ENCODE results near the gene AEBP1. TPM values are rescaled to one million over a fixed set of nuclear protein-coding genes. Genes with fewer than 3 reads are reported as not detected.

The AEBP1 gene
- total RNA-seq, 1 experiment from 2014 or later = 45.8 TPM

DNA sequence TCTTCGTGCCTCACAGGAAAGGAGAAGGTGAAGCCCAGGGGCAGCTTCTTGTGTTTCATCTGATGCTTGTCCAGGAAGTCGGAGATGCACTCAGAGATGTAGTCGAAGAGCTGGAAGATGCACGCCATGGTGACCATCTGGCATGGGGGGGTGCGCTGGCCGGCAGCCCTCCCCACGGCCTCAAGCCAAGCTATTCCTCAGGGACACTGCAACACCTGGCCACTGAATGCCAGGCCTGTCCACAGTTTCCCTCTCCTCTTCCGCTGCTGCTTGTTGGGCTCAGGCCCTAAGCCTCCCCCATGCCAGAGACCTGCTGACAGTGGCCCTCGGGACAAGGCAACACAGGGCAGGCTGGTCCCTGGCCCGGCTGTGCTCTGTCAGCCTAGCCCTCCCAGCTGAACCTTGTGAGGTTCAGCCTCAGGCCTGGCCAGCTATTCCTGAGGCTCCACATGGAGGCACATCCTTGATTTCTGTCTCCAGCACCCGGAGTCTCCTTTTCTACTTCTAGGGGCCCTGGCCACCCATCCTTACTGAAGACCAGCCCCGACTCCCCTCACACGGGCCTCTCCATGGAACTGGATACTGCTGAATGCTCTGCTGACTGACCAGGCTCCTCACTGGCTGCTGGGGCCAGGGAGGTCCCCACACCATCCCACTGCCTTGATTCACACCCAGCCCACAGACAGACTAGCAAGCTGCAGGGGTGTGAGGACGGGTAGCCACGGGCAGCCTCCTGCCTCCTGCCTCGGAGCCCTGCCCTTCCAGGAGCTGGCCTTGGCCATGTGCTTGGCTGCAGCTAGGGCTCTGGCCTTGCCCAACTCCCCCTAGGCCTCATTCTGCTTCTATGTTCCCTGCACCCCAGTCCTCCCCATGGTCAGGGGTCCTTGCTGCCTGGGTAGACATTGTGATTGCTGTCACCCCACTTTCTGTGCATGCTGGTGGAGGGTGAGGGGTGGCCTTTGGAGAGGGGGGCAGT is 47.1 kb downstream of the AEBP1 start:
- H3K4me3 ChIP-seq = no peak overlapping the region
- no peaks in the 10 kb centered on the region for H3K36me3 ChIP-seq
- DNase-seq = no peak
- no peaks in the 10 kb centered on the region for H3K27me3 ChIP-seq
- no peaks in the 10 kb centered on the region for H3K9me3 ChIP-seq

DNA sequence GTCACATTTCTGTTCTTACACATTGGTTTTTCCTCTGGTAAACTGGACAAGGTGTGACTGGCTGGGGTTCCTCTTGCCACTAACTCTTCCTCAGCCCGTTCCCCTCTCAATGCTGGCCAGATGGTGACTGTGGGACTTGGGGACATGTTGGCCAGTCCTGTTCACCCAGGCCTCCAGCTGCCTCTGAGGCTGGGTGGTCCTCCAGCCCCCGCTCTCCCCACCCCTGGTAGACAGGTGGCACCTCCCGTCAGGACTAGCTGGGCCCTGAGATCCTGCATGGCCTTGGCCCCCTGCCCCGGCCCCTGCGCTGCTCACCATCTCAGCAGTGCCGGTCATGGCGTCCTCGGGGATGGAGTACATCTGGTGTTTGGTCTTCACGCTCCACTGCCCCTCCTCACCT is 47.8 kb downstream of the AEBP1 start:
- Histone ChIP-seq H3K27me3 (no peaks in the 10 kb centered on the region), H3K4me3 (no peak overlapping the region), H3K9me3 (no peaks in the 10 kb centered on the region), H3K36me3 (no peaks in the 10 kb centered on the region)
- no peak for DNase-seq

DNA sequence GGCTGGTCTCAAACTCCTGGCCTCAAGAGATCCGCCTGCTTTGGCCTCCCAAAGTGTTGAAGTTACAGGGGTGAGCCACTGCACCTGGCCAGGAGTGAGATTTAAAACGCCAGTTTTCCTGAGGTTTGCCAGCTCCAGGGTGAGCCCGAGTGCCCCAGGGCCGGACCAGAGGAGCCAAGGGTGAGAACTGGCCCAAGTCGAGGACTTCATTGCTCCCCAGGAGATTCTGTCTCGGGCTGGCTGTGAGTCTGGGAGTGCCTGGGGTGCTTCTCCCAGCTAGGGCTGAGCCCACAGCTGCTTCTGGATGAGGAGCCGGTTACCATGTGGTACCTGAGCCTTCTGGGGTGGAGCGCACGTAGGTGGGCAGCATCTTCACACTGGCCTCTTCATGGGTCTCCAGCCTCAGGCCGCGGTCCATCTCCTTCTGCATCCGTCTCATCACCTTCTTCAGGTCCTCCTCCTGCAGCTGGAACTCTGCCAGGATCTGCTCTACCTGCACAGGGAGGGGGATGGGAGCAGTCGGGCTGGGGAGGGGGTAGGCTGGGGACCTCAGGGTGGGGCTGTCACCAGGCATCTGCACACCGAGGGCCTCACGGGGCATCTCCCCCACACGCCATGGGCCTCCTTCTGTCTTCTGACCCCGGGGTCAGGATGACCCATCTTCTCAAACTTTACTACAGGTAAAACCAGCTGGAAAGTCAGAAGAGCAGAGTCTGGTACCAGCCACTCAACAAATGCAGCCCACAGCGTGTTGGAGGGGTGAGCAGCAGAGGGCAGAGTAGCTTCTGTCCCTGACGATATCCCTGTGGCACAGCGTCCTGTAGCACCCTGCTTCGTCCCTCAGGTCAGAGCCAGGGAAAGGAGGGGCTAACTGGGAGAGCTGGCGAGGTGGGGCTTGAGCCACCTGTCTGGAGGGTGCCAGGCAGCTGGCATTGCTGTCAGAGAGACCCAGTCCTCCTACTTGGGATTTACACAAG is 49.1 kb downstream of the AEBP1 start:
- no peaks in the 10 kb centered on the region for H3K27me3 ChIP-seq
- no peak for DNase-seq
- no peaks in the 10 kb centered on the region for H3K36me3 ChIP-seq
- no peak overlapping the region for H3K4me3 ChIP-seq
- no peaks in the 10 kb centered on the region for H3K9me3 ChIP-seq

DNA sequence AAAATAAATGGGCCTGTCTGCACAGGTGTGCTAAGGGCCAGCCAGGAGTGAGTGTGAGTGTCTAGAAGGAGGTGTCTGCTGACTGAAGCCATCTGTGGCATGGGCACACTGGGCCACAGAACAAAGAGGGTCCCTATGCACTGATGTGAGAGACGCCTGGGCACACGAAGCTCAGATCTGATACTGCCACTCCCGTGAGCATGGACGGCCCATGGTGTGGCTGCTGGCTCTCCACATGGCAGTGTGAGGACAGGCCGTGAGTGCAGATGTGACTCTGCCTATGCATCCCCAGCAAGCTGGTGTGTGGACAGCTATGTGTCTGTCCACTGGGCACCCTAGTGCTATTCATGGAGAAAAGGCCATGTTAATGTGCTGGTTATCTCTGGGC is 49.8 kb downstream of the AEBP1 start:
- Histone ChIP-seq H3K36me3 (no peaks in the 10 kb centered on the region), H3K4me3 (no peak overlapping the region), H3K9me3 (no peaks in the 10 kb centered on the region), H3K27me3 (no peaks in the 10 kb centered on the region)
- no peak for DNase-seq

DNA sequence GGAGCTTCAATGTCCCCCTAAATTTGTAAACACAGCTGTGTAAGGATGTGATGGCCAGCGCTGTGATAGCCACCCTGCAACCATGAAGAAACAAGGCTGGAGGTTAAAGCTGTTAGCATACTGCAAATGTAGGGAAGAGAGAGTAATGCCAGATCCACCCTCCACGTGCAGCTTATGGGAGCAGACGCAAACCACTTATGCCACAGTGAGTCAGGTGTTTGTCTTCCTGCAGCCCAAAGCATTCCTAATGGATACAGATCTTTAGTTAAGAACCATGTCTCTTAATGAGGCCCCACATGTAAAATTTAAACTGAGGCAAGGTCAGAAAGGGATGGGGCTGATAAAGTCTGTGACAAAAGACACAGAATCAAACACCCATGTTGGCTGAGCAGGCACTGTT is 50.6 kb downstream of the AEBP1 start:
- Histone ChIP-seq H3K36me3 (no peaks in the 10 kb centered on the region), H3K9me3 (no peaks in the 10 kb centered on the region), H3K4me3 (no peak overlapping the region), H3K27me3 (no peaks in the 10 kb centered on the region)
- DNase-seq = no peak

DNA sequence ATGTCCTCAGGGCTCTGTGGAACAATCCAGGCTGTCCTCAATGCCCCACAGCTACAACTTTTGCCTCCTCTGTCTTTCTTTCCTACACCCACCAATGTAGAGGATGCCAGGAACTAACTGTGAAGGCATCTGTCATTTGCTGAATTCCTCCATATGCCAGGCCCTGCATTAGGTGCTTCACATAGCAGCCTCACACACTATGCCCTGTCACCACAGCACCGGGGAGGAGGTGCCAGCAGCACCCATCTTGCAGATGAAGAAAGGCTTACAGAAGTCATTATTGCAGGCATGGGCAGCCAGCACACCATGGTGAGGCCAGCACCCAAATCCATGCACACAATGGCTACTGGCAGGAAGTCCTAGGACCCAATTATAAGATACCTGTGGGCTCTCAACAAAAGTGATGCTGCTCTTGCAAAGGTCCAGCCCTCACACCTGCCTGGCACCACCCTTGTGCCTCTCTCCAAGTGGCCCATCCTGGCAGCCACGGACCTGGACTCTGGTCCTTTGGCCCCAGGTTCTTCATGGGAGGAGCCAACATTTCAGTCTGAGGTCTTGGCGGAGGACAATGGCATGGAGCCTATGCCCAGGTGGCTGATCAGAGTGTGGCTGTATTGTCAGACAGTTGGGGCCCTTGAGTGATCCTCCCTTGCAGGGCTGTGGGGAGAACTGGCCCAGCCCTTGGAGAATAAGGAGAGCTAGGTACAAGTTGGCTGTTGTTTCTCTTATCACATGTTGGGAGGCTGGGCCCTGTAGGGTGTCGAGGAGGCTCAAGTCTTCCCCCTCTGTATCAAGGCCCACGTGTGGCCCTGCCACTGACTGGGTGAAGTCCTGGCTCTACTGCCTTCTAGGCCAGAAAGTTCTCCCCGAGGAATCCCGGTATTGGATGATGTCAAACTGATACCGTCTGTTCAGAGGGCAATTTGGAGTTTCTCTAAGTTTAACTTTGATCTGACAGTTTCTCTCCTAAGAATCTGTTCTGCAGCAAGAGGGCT is 51.3 kb downstream of the AEBP1 start:
- Histone ChIP-seq H3K4me3 (no peak overlapping the region), H3K36me3 (no peaks in the 10 kb centered on the region), H3K9me3 (no peaks in the 10 kb centered on the region), H3K27me3 (no peaks in the 10 kb centered on the region)
- DNase-seq = no peak

DNA sequence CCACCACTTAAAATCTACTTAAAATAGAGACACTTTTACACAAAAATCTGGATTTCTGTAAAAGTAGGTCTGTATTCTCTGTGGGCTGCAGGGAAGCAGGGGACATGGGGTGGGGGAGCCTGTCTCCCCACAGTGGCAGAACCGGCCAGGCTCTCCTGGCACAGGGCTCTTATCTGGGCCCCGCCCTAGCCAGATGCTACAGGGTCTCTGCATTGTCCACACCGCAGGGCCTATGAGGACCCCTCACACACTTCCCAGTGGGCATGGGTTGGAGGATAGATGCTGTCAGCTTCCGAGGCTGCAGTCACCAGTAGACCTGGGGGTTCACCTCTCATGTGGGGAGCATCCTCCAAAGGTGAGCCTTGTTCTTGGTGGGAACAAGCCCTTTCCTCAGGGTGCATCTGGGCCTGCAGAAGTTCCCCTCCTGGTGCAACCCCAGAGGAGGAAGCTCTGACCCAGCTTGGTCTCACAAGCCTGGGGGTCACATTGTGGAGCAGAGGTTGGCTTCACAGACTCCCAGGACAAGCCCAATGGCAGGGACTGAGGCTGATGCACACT is 52.4 kb downstream of the AEBP1 start:
- no peaks in the 10 kb centered on the region for H3K27me3 ChIP-seq
- H3K9me3 ChIP-seq = no peaks in the 10 kb centered on the region
- no peak overlapping the region for H3K4me3 ChIP-seq
- DNase-seq = no peak
- H3K36me3 ChIP-seq = no peaks in the 10 kb centered on the region

DNA sequence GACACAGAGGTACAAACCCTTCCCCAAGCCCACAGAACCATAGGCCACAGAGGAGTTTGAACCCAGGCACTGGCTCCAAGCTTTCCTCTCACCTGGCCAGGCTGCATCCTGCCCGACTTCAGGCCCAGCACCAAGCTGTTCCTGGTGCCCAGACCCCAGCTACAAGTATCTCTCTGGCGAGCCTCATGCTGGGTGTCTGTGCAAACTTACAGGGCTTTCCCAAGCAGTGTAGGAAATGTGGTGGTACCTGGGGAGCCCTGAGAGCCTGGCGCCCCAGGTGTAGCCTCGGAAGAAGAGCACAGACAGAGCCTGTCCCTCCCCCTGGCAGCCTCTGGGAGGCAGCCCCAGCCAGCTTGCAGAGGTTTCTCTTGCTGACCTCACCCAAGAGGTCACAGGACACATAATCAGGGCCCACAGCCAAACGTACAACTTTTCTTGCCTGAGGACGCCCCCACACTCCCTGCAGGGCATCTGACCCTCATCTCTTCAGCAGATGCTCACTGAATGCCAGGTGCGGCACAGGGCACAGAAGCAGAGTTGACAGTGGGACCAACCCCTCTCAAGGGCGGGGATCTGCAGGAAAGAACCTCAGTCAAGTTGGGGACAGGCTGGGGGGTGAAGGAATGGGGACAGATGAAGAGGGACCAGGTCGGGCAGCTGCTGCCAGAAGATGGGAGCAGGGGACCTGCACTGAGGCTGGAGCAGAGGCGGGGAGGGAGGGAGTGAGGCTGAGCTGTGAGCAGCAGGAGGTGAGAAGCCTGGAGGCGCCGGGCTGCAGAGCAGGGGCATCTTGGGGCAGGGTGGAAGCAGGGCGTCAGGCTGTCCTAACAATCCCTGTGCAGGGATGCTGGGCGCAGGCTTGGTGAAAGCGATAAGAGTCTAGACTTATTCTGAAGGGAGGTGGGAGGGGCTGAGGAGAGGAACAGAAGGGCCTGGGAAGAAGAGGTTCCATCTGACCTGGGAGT is 53.3 kb downstream of the AEBP1 start:
- H3K9me3 ChIP-seq = no peaks in the 10 kb centered on the region
- no peak overlapping the region for H3K4me3 ChIP-seq
- no peaks in the 10 kb centered on the region for H3K36me3 ChIP-seq
- no peak for DNase-seq
- H3K27me3 ChIP-seq = no peaks in the 10 kb centered on the region

DNA sequence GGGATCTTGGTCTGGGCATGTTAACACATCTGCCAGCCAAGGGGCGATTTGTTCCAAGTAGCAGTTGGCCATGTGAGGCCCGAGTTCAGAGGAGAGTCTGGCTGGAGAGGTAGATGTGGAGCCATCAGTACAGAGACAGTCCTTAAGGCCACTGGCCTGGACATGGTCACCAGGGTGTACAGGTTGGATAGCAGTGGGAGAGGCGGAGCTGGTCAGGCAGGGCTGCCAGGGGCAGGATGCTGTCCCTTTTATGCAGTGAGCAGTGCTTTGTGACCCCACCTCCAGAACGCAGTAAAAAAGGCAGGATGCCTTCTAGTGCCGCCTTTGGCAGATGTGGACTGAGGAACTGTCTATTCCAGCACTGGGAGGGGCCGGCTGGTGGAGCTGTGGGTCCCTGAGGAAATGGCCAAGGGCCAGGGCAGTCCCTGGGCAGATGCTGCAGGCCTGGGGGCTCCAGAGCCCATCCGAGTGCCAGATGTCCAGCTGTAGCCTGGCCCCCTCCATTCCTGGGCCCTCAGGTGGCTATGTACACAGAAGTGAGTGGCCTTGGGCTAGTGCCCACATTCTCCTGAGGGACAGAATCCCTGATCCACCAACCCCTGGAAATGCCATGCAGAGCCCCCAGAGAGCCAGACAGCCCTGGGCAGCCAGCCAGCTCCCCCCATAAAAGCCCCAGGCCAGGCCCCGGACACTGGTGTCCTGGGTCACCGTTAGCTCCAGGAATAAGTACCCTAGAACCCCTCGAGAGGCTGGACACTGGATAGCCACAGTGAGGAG is 54.1 kb downstream of the AEBP1 start:
- H3K9me3 ChIP-seq = no peaks in the 10 kb centered on the region
- no peaks in the 10 kb centered on the region for H3K27me3 ChIP-seq
- H3K4me3 ChIP-seq = no peak overlapping the region
- DNase-seq = no peak
- H3K36me3 ChIP-seq = no peaks in the 10 kb centered on the region

DNA sequence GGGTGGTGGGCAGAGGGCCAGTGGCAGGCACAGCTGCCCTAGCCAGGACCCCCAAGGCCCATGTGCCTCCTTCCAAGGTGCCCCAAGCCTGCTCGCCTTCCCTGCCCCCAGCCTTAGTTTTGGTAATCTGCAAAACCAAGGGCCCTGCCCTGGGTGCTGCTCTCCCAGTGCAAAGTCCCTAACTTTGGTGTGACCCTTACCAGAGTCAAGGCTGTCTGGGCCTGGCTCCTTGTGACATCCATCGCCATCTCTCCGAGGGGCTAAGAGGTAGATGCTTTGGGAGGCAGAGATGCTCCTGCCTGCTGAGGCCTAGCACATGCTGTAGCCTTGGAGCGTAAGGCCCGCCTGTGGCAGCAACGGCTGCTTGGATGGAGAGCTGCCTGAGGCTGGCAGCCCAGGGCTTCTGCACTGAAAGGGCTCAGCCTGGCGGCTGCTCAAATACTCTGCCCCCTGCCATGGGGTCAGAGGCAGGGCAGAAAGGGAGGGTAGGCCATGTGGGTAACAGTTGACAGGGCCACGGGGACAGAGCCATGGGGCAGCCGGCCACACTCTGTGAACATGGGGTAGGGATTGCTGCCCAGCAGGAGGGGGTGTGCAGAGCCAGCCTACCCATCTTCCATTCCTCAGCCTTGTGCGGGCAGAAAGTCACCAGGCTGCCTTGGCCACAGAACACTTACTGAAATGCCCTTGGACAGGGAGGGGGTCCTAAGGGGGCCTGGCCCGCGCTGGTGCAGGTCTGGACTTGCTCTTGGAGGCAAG is 54.9 kb downstream of the AEBP1 start:
- Histone ChIP-seq H3K4me3 (no peak overlapping the region), H3K36me3 (no peaks in the 10 kb centered on the region), H3K9me3 (no peaks in the 10 kb centered on the region), H3K27me3 (no peaks in the 10 kb centered on the region)
- no peak for DNase-seq

DNA sequence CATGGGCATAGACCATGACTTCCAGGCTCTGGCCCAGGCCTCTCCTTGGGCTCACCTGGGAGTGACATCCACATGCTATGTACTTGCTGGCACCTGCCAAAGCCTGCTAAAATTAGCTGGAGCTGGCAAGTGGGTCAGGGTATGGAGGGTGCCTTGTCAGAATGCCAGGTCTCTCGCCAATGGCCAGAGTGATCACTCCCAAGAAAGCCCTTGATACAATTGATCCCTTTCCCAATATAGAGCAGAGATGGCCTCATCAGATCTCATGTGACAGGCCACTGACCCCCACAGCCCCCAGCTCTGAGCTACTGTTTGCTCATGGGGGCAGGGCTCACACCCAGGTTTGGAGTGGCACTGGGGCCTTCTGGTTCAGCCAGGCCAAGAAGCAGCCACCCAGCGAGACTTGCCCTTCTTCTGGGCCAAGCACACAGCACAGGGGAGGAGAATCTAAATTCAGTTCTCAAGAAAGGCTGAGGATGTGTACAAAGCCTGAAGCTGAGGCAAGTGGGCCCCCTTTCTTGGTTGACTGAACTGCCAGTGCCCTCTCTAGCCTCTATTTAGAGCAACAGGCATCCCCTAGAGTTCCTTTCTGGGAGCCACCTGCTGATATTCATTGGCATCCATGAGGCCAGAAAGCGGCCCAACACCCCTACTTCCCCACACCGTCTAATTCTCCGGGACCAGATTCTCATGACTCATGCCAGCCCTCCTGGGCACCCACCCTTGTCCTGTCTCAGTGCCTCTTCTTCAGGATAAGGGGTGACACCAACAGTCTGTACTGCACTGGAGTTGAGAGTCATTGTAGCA is 55.9 kb downstream of the AEBP1 start:
- Histone ChIP-seq H3K36me3 (no peaks in the 10 kb centered on the region), H3K27me3 (no peaks in the 10 kb centered on the region), H3K9me3 (no peaks in the 10 kb centered on the region), H3K4me3 (no peak overlapping the region)
- DNase-seq = no peak

DNA sequence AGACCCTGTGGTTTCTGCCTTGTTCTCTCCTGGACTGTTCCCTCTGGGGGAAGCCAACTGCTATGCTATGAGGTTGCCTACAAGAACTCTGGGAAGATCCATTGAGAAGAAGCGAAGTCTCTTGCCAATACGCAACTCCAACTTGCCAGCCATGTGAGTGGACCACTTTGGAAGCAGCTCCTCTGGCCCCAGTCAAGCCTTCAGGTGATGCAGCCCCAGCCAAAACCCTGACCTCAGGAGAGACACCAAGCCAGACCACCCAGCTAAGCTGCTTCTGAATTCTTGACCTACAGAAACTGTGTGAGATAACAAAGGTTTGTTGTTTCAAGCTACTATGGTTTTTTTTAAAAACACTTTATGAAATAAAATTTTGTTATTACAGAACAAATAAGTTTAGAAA is 57.2 kb downstream of the AEBP1 start:
- H3K36me3 ChIP-seq = no peaks in the 10 kb centered on the region
- DNase-seq = no peak
- H3K4me3 ChIP-seq = no peak overlapping the region
- H3K27me3 ChIP-seq = no peaks in the 10 kb centered on the region
- H3K9me3 ChIP-seq = no peaks in the 10 kb centered on the region

DNA sequence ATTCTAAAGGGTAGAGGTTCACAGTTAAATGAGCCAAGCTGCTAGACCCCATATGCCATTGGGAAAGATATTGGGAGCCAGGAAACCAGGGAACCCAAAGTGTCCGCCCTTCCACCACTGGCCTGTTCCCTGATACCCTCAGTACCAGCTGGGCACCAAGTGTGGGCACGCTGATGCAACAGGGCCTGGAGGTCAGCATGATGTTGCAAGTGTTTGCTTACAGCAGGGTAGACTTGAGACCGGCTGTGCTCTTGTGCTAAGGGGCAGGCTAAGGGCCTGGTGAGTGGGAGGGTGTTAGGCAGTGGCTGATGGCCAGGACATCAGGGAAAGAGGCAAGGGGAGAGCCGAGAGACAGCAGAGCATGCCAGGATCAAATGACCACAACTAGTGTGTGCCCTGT is 58.0 kb downstream of the AEBP1 start:
- DNase-seq = no peak
- H3K36me3 ChIP-seq = no peaks in the 10 kb centered on the region
- no peaks in the 10 kb centered on the region for H3K27me3 ChIP-seq
- H3K4me3 ChIP-seq = no peak overlapping the region
- H3K9me3 ChIP-seq = no peaks in the 10 kb centered on the region
